Measurements from ENCODE around the gene PGP.

Gene PGP

DNA sequence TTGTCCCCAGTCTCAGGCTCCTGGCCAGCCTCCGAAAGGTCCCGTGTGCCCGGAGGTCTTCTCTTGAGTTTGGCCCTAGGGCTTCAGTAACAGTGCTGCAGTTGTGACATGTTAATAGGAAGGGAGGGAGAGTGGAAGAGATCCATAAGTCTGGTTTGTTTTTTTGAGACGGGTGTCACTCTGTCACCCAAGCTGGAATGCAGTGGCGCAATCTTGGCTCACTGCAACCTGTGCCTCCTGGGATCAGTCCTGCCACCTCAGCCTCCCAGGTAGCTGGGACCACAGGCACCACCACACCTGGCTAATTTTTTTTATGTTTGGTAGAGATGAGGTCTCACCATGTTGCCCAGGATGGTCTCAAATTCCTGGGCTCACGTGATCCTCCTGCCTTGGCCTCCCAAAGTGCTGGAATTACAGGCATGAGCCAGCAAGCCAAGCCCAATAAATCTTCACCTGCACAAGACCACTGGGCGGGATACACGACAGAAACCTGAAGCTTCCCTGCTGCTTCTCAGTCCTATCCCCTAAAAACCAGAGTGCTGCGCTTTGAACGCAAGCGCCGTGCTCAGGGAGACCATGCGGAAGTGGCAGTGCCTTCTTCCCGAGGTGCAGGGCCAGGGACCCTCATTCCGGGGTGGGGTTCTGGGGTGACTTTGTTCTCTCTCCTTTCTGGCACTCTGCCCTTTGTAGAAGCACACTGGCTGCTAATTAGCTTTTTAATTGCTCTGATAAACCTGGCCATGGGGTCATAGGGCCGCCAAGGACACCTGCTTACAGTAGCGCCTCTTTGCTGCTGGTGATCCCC lies 48.2 kb downstream of the PGP start:
- peaks cover 44% of the 10 kb centered on the region for H3K79me1 ChIP-seq (replicated peaks; ENCODE audit: low read length, poor library complexity, severe bottlenecking)
- H2AK5ac ChIP-seq (ENCODE audit: low read length, severe bottlenecking): no peak overlapping the region
- no peak overlapping the region for H3K27ac ChIP-seq (ENCODE audit: low read length, poor library complexity, severe bottlenecking)
- no peak for DNase-seq
- H3K4me3 ChIP-seq (ENCODE audit: insufficient read depth in 1 of 2, low read depth in 1 of 2, low read length in 2 of 2): no peak overlapping the region
- H2BK120ac ChIP-seq (ENCODE audit: low read depth, low read length): no peak overlapping the region
- H3K4ac ChIP-seq (ENCODE audit: low read depth in 1 of 2, low read length in 2 of 2): no peak overlapping the region
- H3K9ac ChIP-seq (ENCODE audit: low read length): no peak overlapping the region
- peaks cover 41 to 83% of the 10 kb centered on the region in 2 experiments for H3K36me3 ChIP-seq (ENCODE audit: control insufficient read depth in 1 of 2, insufficient read depth in 2 of 2, low read depth in 1 of 2, low read length in 2 of 2)
- no peaks in the 10 kb centered on the region for H3K9me3 ChIP-seq (ENCODE audit: control insufficient read depth, low read length)
- H2BK12ac ChIP-seq (ENCODE audit: low read length in 2 of 2): no peak overlapping the region
- no peak overlapping the region for H3K23ac ChIP-seq (ENCODE audit: low read length in 2 of 2)
- no peak overlapping the region for H2BK5ac ChIP-seq (ENCODE audit: low read depth, low read length, poor library complexity, severe bottlenecking)
- H2BK15ac ChIP-seq (ENCODE audit: low read depth, poor library complexity, severe bottlenecking): no peak overlapping the region
- no peak overlapping the region for H4K8ac ChIP-seq (ENCODE audit: low read length)
- 96% methylated on average over 16 of the region's 17 CpGs for WGBS
- H3K4me2 ChIP-seq (ENCODE audit: low read length, poor library complexity, severe bottlenecking): no peak overlapping the region
- no peak overlapping the region for H2AFZ ChIP-seq (ENCODE audit: low read depth, low read length)
- peaks cover 35% of the 10 kb centered on the region for H3K4me1 ChIP-seq (ENCODE audit: control insufficient read depth, insufficient read depth, low read depth, low read length)
- no peak overlapping the region for H3K14ac ChIP-seq (ENCODE audit: low read length in 2 of 2)
- no peak overlapping the region for H3K18ac ChIP-seq (ENCODE audit: low read depth in 1 of 2, low read length in 2 of 2)
- H3K27me3 ChIP-seq (ENCODE audit: control insufficient read depth in 1 of 2, insufficient read depth in 1 of 2, low read length in 2 of 2): no peaks in the 10 kb centered on the region
- no peak overlapping the region for H4K91ac ChIP-seq (ENCODE audit: low read length)

DNA sequence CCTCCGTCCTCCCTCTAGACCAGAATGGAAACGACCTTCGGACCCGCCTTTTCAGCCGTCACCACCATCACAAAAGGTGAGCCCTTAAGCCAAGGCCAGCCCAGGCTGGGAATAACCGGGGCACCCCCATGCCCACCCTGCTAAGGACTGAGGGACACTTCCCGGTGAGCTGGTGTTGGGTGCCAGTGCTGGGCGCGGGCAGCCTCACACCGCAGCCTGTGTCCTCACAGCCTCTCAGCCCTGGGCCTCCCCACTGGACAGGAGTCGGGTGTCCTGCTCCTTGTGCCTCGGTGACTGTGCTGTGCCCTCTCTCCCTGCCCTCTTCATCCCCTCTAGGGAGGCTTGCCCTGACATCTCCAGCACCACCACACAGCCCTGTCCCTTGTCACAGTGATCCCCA lies 48.8 kb downstream of the PGP start:
- Histone ChIP-seq H3K18ac (ENCODE audit: low read depth in 1 of 2, low read length in 2 of 2) (no peak overlapping the region), H3K4me1 (ENCODE audit: control insufficient read depth, insufficient read depth, low read depth, low read length) (peaks cover 41% of the 10 kb centered on the region), H2AK5ac (ENCODE audit: low read length, severe bottlenecking) (no peak overlapping the region), H3K4ac (ENCODE audit: low read depth in 1 of 2, low read length in 2 of 2) (no peak overlapping the region), H3K14ac (ENCODE audit: low read length in 2 of 2) (no peak overlapping the region), H3K4me3 (ENCODE audit: insufficient read depth in 1 of 2, low read depth in 1 of 2, low read length in 2 of 2) (no peak overlapping the region), H3K9ac (ENCODE audit: low read length) (no peak overlapping the region), H2BK15ac (ENCODE audit: low read depth, poor library complexity, severe bottlenecking) (no peak overlapping the region), H3K36me3 (ENCODE audit: control insufficient read depth in 1 of 2, insufficient read depth in 2 of 2, low read depth in 1 of 2, low read length in 2 of 2) (peaks cover 41 to 77% of the 10 kb centered on the region in 2 experiments), H3K27me3 (ENCODE audit: control insufficient read depth in 1 of 2, insufficient read depth in 1 of 2, low read length in 2 of 2) (no peaks in the 10 kb centered on the region), H3K79me1 (replicated peaks; ENCODE audit: low read length, poor library complexity, severe bottlenecking) (peaks cover 44% of the 10 kb centered on the region), H3K9me3 (ENCODE audit: control insufficient read depth, low read length) (no peaks in the 10 kb centered on the region), H3K23ac (ENCODE audit: low read length in 2 of 2) (no peak overlapping the region), H2BK5ac (ENCODE audit: low read depth, low read length, poor library complexity, severe bottlenecking) (no peak overlapping the region), H3K27ac (ENCODE audit: low read length, poor library complexity, severe bottlenecking) (no peak overlapping the region), H2AFZ (ENCODE audit: low read depth, low read length) (no peak overlapping the region), H2BK120ac (ENCODE audit: low read depth, low read length) (no peak overlapping the region), H3K4me2 (ENCODE audit: low read length, poor library complexity, severe bottlenecking) (no peak overlapping the region), H2BK12ac (ENCODE audit: low read length in 2 of 2) (no peak overlapping the region), H4K91ac (ENCODE audit: low read length) (no peak overlapping the region), H4K8ac (ENCODE audit: low read length) (no peak overlapping the region)
- WGBS: 97% methylated on average over 12 of the region's 12 CpGs
- DNase-seq: no peak

DNA sequence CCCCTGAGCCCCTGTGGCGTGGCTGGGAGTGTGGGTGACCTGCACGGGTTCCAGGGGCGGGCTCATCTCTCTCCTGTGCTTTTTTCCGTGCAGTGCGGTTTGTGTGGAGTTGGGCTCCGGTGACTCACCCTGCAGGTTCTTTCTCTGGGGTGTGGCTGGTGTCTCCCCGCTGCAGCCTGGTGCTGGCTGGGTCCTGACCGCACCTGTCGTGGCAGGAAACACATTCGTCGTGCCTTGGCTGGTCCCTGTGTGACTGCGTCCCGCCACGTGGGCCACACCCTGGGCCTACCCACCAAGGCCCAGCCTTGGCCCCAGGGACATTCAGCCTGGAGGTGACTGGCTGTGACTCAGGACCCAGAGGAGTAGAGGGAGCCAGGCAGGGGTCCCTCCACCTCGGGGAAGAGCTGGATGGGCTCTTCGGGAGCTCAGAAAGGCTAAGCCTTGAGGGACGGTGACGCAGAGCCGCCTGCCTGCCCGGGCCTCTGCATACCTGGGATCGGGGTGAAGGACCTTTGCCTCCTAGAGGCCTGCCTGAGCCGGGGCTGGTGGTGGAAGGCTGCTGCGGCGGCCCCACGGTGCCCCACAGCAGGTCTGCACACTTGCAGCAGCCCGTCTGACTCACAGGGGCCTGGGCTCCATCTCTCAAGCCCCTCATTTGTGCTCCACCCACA lies 51.3 kb downstream of the PGP start:
- Histone ChIP-seq H2BK15ac (ENCODE audit: low read depth, poor library complexity, severe bottlenecking) (no peak overlapping the region), H4K91ac (ENCODE audit: low read length) (peak overlapping the region; percentile 19), H3K4me3 (ENCODE audit: insufficient read depth in 1 of 2, low read depth in 1 of 2, low read length in 2 of 2) (no peak overlapping the region), H2BK120ac (ENCODE audit: low read depth, low read length) (no peak overlapping the region), H3K4ac (ENCODE audit: low read depth in 1 of 2, low read length in 2 of 2) (no peak overlapping the region), H3K4me2 (ENCODE audit: low read length, poor library complexity, severe bottlenecking) (no peak overlapping the region), H2AFZ (ENCODE audit: low read depth, low read length) (no peak overlapping the region), H3K27me3 (ENCODE audit: control insufficient read depth in 1 of 2, insufficient read depth in 1 of 2, low read length in 2 of 2) (no peaks in the 10 kb centered on the region), H3K9me3 (ENCODE audit: control insufficient read depth, low read length) (no peaks in the 10 kb centered on the region), H2BK12ac (ENCODE audit: low read length in 2 of 2) (no peak overlapping the region), H3K14ac (ENCODE audit: low read length in 2 of 2) (no peak overlapping the region), H3K27ac (ENCODE audit: low read length, poor library complexity, severe bottlenecking) (peak overlapping the region; percentile 50), H3K79me1 (replicated peaks; ENCODE audit: low read length, poor library complexity, severe bottlenecking) (peaks cover 24% of the 10 kb centered on the region), H3K9ac (ENCODE audit: low read length) (no peak overlapping the region), H2BK5ac (ENCODE audit: low read depth, low read length, poor library complexity, severe bottlenecking) (no peak overlapping the region), H4K8ac (ENCODE audit: low read length) (no peak overlapping the region), H3K36me3 (ENCODE audit: control insufficient read depth in 1 of 2, insufficient read depth in 2 of 2, low read depth in 1 of 2, low read length in 2 of 2) (peaks cover 27 to 64% of the 10 kb centered on the region in 2 experiments), H3K18ac (ENCODE audit: low read depth in 1 of 2, low read length in 2 of 2) (no peak overlapping the region), H3K23ac (ENCODE audit: low read length in 2 of 2) (no peak overlapping the region), H3K4me1 (ENCODE audit: control insufficient read depth, insufficient read depth, low read depth, low read length) (peaks cover 61% of the 10 kb centered on the region), H2AK5ac (ENCODE audit: low read length, severe bottlenecking) (no peak overlapping the region)
- WGBS: 97% methylated on average over 26 of the region's 26 CpGs
- no peak for DNase-seq

DNA sequence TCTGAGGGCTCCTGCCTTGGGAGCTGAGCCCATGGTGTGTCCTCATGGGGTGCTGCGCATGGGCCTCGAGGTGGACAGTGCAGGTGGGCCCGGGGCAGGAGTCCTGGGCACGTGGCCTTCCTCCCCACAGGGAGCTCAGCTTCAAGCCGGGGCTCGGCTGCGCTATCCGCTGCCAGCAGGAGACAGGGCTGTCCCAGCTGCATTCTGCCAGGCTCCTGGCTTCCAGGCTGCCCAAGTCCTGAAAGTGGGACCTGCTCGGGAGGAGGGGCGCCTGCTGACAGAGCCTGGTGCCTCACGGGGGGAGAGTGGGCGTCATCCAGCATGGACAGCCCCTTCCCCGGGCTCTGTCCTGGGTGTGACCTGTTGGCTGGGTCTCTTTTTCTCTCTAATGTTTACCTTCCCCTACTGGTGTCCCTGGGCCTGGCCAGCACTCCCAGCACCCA lies 51.9 kb downstream of the PGP start:
- H2BK5ac ChIP-seq (ENCODE audit: low read depth, low read length, poor library complexity, severe bottlenecking): no peak overlapping the region
- no peaks in the 10 kb centered on the region for H3K9me3 ChIP-seq (ENCODE audit: control insufficient read depth, low read length)
- H4K8ac ChIP-seq (ENCODE audit: low read length): no peak overlapping the region
- no peak overlapping the region for H2AFZ ChIP-seq (ENCODE audit: low read depth, low read length)
- no peak overlapping the region for H2BK120ac ChIP-seq (ENCODE audit: low read depth, low read length)
- no peak overlapping the region for H3K4me2 ChIP-seq (ENCODE audit: low read length, poor library complexity, severe bottlenecking)
- no peak overlapping the region for H3K23ac ChIP-seq (ENCODE audit: low read length in 2 of 2)
- H3K36me3 ChIP-seq (ENCODE audit: control insufficient read depth in 1 of 2, insufficient read depth in 2 of 2, low read depth in 1 of 2, low read length in 2 of 2): peaks cover 24 to 64% of the 10 kb centered on the region in 2 experiments
- no peak overlapping the region for H3K18ac ChIP-seq (ENCODE audit: low read depth in 1 of 2, low read length in 2 of 2)
- no peak overlapping the region for H3K4ac ChIP-seq (ENCODE audit: low read depth in 1 of 2, low read length in 2 of 2)
- H3K27me3 ChIP-seq (ENCODE audit: control insufficient read depth in 1 of 2, insufficient read depth in 1 of 2, low read length in 2 of 2): no peaks in the 10 kb centered on the region
- H3K4me3 ChIP-seq (ENCODE audit: insufficient read depth in 1 of 2, low read depth in 1 of 2, low read length in 2 of 2): no peak overlapping the region
- no peak overlapping the region for H2AK5ac ChIP-seq (ENCODE audit: low read length, severe bottlenecking)
- no peak overlapping the region for H3K14ac ChIP-seq (ENCODE audit: low read length in 2 of 2)
- H3K4me1 ChIP-seq (ENCODE audit: control insufficient read depth, insufficient read depth, low read depth, low read length): peaks cover 64% of the 10 kb centered on the region
- DNase-seq: no peak
- peaks cover 17% of the 10 kb centered on the region for H3K79me1 ChIP-seq (replicated peaks; ENCODE audit: low read length, poor library complexity, severe bottlenecking)
- peak overlapping the region; percentile 50 for H3K27ac ChIP-seq (ENCODE audit: low read length, poor library complexity, severe bottlenecking)
- no peak overlapping the region for H2BK15ac ChIP-seq (ENCODE audit: low read depth, poor library complexity, severe bottlenecking)
- no peak overlapping the region for H2BK12ac ChIP-seq (ENCODE audit: low read length in 2 of 2)
- no peak overlapping the region for H4K91ac ChIP-seq (ENCODE audit: low read length)
- H3K9ac ChIP-seq (ENCODE audit: low read length): no peak overlapping the region
- 96% methylated on average over 13 of the region's 13 CpGs for WGBS

Data from mesenchymal stem cell (in vitro differentiated cells and primary cell).